ENCODE results near the gene NPHS1. TPM values are rescaled to one million over a fixed set of nuclear protein-coding genes. Genes with fewer than 3 reads are reported as not detected.
A peak's percentile ranks its signal among the peaks of the same experiment; 100 is the strongest.

NPHS1 gene
- total and polyA plus RNA-seq, 9 of the 15 experiments (the other 6 are each of a cell fraction or from before 2014, with no cell fraction given): 0.01 to 0.28 (median 0.14) TPM; not detected in 5

- WGBS (ENCODE audit: insufficient coverage, low coverage, missing lambda C conversion rate): 27% methylated on average over 11 of the region's 11 CpGs
- H3K4me3 ChIP-seq: no peak overlapping the region
- H3K9me1 ChIP-seq (ENCODE audit: control insufficient read depth, insufficient read depth, low read length): no peaks in the 10 kb centered on the region
- intact Hi-C loops (cut with micrococcal nuclease) (no loop called here), in situ Hi-C loops (cut with MboI) (no loop called here)
- peak; percentile 14; the same call in 2 of the 3 replicates for ATAC-seq
- H3K27ac ChIP-seq (ENCODE audit: extremely low read depth, low read depth, low read length): no peak overlapping the region
- H4K20me1 ChIP-seq (replicated peaks; ENCODE audit: control insufficient read depth, insufficient read depth, low read length): no peaks in the 10 kb centered on the region
- TF ChIP-seq POLR2G (IDR thresholded peaks at IDR 0.05; ENCODE audit: low read depth, low read length) (peak; percentile 40; the same call in 1 of the 2 replicates), SPI1 (IDR thresholded peaks at IDR 0.05; ENCODE audit: borderline replicate concordance, low read depth, low read length) (no peak)
- no peaks in the 10 kb centered on the region for H3K27me3 ChIP-seq (ENCODE audit: control insufficient read depth in 2 of 2, insufficient read depth in 2 of 2, low read length in 2 of 2)
- no TSS peak for BruUV-seq (replicated peaks)
- peaks cover 0 to 56% of the 10 kb centered on the region in 2 experiments; a peak in 3 of 5 replicates for H3K4me1 ChIP-seq (replicated peaks in 1 of 2; ENCODE audit: control insufficient read depth in 2 of 2, insufficient read depth in 2 of 2, low read length in 2 of 2)
- FAIRE-seq: no peak
- ChIA-PET CTCF (ENCODE audit: low intra/inter-chr PET ratio) (no interaction called here), POLR2A (interaction anchor here (0.6 to 1.3 kb wide), 3 partner anchors 12 to 225 kb away, joined by 3 read pairs; no protein-coding TSS in a partner anchor)
- no peaks in the 10 kb centered on the region for H3K9me3 ChIP-seq (replicated peaks; ENCODE audit: control insufficient read depth, insufficient read depth, low read depth, low read length)
- peak overlapping the region in 1 of 2 experiments; percentile 48; a peak in 1 of 4 replicates for H3K9ac ChIP-seq (ENCODE audit: insufficient read depth in 1 of 2, low read depth in 2 of 2, low read length in 2 of 2)
- no peak for DNase-seq (ENCODE audit: extremely low read depth in 1 of 4, low spot score in 3 of 4)
- H3K4me2 ChIP-seq (ENCODE audit: insufficient read depth, low read length): no peak overlapping the region
- H2AFZ ChIP-seq (ENCODE audit: low read depth, low read length): no peak overlapping the region
- no peaks in the 10 kb centered on the region for H3K79me2 ChIP-seq (ENCODE audit: control insufficient read depth, insufficient read depth, low read length)
- H3K36me3 ChIP-seq (ENCODE audit: control insufficient read depth, insufficient read depth, low read length): no peaks in the 10 kb centered on the region
Observed at GRCh38 chr19:35789195-35789977, 62.9 kb downstream of the NPHS1 start.

DNA sequence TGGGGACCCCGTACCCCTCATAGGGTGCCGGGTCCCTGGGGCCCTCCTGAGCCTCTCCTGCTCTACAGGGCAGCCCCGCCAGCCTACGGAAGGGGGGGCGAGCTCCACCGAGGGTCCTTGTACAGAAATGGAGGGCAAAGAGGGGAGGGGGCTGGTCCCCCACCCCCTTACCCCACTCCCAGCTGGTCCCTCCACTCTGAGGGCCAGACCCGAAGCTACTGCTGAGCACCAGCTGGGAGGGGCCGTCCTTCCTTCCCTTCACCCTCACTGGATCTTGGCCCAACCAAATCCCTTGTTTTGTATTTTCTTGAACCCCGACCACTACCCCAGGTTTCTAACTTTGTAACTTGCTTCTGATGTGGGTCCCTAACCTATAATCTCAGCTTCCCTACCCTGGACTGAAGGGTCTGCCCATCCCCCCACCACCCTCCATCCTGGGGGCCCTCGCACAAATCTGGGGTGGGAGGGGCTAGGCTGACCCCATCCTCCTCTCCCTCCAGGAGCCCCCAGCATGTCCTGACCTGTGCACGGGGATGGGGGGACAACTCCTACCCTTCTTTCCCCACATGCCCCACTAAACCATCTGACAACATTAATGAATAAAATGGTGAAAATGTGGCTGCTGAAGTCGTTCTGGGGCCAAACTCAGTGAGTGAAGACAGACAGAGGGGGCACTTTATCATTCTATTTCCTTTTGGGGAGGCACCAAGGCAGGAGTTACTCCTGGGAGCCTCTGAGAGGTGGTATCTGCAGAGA lies 63.9 kb downstream of the NPHS1 start:
- Histone ChIP-seq H3K79me2 (ENCODE audit: control insufficient read depth, insufficient read depth, low read length) (no peaks in the 10 kb centered on the region), H3K4me3 (no peak overlapping the region), H4K20me1 (replicated peaks; ENCODE audit: control insufficient read depth, insufficient read depth, low read length) (no peaks in the 10 kb centered on the region), H3K27me3 (ENCODE audit: control insufficient read depth in 2 of 2, insufficient read depth in 2 of 2, low read length in 2 of 2) (no peaks in the 10 kb centered on the region), H2AFZ (ENCODE audit: low read depth, low read length) (no peak overlapping the region), H3K9me1 (ENCODE audit: control insufficient read depth, insufficient read depth, low read length) (no peaks in the 10 kb centered on the region), H3K4me2 (ENCODE audit: insufficient read depth, low read length) (no peak overlapping the region), H3K36me3 (ENCODE audit: control insufficient read depth, insufficient read depth, low read length) (no peaks in the 10 kb centered on the region), H3K27ac (ENCODE audit: extremely low read depth, low read depth, low read length) (no peak overlapping the region), H3K9ac (ENCODE audit: insufficient read depth in 1 of 2, low read depth in 2 of 2, low read length in 2 of 2) (no peak overlapping the region), H3K4me1 (replicated peaks in 1 of 2; ENCODE audit: control insufficient read depth in 2 of 2, insufficient read depth in 2 of 2, low read length in 2 of 2) (peaks cover 0 to 60% of the 10 kb centered on the region in 2 experiments; a peak in 3 of 5 replicates), H3K9me3 (replicated peaks; ENCODE audit: control insufficient read depth, insufficient read depth, low read depth, low read length) (no peaks in the 10 kb centered on the region)
- DNase-seq (ENCODE audit: extremely low read depth in 1 of 4, low spot score in 3 of 4) (no peak), ATAC-seq (no peak), FAIRE-seq (no peak)
- 28% methylated on average over 5 of the region's 12 CpGs for WGBS (ENCODE audit: insufficient coverage, low coverage, missing lambda C conversion rate)
- in situ Hi-C loops (cut with MboI): no loop called here
- CTCF ChIA-PET (ENCODE audit: low intra/inter-chr PET ratio): no interaction called here
- no TSS peak for BruUV-seq (replicated peaks)
- intact Hi-C loops (cut with micrococcal nuclease): no loop called here
- POLR2A ChIA-PET: interaction anchor here (1.2 to 1.3 kb wide), 2 partner anchors 11 to 22 kb away, joined by 3 read pairs; no protein-coding TSS in a partner anchor
- TF ChIP-seq ZNF277 (CRISPR knock-in tag; IDR thresholded peaks at IDR 0.05; ENCODE audit: borderline replicate concordance) (no peak), MCM3 (IDR thresholded peaks at IDR 0.05) (no peak), ZNF584 (CRISPR knock-in tag; IDR thresholded peaks at IDR 0.05; ENCODE audit: low read depth) (no peak), CHD4 (IDR thresholded peaks at IDR 0.05; ENCODE audit: insufficient read depth, insufficient replicate concordance, low read depth, low read length, poor library complexity, severe bottlenecking) (no peak)
- TF ChIP-seq, protein P1, sequence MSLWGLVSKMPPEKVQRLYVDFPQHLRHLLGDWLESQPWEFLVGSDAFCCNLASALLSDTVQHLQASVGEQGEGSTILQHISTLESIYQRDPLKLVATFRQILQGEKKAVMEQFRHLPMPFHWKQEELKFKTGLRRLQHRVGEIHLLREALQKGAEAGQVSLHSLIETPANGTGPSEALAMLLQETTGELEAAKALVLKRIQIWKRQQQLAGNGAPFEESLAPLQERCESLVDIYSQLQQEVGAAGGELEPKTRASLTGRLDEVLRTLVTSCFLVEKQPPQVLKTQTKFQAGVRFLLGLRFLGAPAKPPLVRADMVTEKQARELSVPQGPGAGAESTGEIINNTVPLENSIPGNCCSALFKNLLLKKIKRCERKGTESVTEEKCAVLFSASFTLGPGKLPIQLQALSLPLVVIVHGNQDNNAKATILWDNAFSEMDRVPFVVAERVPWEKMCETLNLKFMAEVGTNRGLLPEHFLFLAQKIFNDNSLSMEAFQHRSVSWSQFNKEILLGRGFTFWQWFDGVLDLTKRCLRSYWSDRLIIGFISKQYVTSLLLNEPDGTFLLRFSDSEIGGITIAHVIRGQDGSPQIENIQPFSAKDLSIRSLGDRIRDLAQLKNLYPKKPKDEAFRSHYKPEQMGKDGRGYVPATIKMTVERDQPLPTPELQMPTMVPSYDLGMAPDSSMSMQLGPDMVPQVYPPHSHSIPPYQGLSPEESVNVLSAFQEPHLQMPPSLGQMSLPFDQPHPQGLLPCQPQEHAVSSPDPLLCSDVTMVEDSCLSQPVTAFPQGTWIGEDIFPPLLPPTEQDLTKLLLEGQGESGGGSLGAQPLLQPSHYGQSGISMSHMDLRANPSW (CRISPR knock-in tag; IDR thresholded peaks at IDR 0.05): no peak

All from K562 (cell line).